CD1c-positive myeloid dendritic cell (primary cell): ENCODE measurements around the gene UBAP1L.
"Not testable (repeated sequence)": the region's sequence is repeated elsewhere in the genome, so short reads cannot be mapped to it uniquely, and the experiment has no call there.

ENCODE experiments used
- DNase-seq: peaks from one replicate; pipeline ENCODE4 v3.0.0-alpha.2; 2016; ENCODE audit errors: extremely low spot score

Gene UBAP1L

DNA sequence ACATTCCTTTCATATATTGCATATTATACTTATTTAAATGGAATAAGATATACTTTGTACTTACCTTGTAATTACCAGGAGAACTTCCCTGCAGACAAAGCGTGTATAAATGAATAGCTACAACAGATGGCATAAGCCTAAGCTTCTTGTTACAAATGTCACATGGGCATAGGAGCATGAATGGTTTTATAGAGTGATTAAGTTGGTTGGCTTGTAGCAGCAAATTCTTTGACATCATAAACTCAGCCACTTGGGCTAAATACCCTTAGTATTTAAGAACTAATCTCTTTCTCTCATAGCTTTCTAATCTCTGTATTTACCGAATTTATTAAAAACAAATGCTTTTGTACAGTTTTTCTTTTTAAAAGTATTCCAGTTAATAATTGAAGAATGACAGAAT, at the start of gene UBAP1L:
Gene UBAP1L (minus strand): TSS at position 115 of the 400 bp plus-strand sequence. CDS start 8,985 bp downstream, outside the sequence.
- DNase-seq = no peak

GRCh38 chr15:65164139-65164538, 49.1 kb upstream of the UBAP1L start:
- no peak for DNase-seq

GRCh38 chr15:65163041-65163440, 48.0 kb upstream of the UBAP1L start:
- no peak for DNase-seq

GRCh38 chr15:65156692-65157091, 41.7 kb upstream of the UBAP1L start:
- DNase-seq = no peak

DNA sequence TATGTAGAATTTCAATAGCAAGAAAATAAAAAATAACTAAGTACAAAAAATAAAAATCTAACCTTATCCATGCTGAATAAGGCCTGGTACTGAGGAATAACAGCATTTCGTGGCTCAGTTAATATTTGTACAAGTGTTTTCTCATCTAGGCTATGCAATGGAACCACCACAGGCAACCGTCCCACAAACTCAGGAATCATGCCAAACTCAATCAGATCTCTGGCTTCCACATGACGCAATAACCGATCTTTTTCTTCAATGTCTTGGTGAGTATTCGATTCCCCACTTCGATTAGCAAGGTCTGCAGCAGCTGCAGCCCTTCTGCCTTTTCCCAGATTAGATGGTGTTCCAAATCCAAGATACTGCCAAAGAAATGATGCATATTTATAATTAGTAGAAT, 39.7 kb upstream of the UBAP1L start:
- no peak for DNase-seq

DNA sequence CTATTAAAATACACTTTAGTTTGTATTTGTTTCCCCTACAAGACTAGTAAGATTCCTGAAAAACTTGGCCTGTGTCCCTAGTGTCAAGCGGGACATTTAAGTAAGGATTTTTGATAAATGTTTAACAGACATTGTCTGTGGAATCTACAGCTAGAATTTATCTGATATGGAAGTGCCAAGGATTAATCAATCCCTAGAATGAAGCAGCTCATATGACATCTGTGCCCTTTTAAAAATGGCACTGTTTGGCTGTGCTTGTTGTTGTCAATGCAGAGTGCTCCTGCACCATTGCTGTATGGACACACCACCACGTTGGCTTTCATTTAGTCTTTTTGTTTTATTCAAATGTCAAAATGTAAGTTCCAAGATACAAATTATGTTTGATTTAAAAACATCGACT, 32.9 kb upstream of the UBAP1L start:
- DNase-seq = no peak

GRCh38 chr15:65146438-65146837, 31.4 kb upstream of the UBAP1L start:
- no peak for DNase-seq

GRCh38 chr15:65138631-65139030, 23.6 kb upstream of the UBAP1L start:
- not testable (repeated sequence) for DNase-seq

- not testable (repeated sequence) for DNase-seq
These were observed 22.9 kb upstream of the UBAP1L start for GRCh38 chr15:65137893-65138292.

- not testable (repeated sequence) for DNase-seq
These were observed 22.1 kb upstream of the UBAP1L start for GRCh38 chr15:65137089-65137488.

DNA sequence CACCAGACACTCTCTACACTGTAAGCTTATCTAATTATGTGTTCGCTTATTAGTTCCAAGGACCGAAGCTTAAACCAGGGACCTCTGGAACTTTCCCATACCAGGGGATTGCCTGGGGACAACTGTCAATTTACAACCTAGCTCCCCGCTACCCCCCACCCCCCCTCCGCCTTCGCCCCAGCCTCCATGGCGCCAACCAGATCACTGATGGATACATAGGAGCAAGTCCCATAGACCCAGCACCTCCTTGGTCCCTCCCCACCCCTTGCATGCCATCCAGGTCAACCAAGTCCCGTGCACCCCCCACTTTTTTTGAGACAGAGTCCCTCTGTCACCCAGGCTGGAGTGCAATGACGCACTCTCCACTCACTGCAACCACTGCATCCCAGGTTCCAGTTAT, 19.5 kb upstream of the UBAP1L start:
- no peak for DNase-seq

GRCh38 chr15:65133548-65134200, 18.7 kb upstream of the UBAP1L start, which contains the start of gene PDCD7:
TSS of gene PDCD7 (minus strand) at chr15:65133808. CDS start at chr15:65133781, 27 bp downstream.
- DNase-seq = peak; percentile 93

- peak; percentile 65 for DNase-seq
These were observed 18.0 kb upstream of the UBAP1L start for GRCh38 chr15:65132878-65133547.

DNA sequence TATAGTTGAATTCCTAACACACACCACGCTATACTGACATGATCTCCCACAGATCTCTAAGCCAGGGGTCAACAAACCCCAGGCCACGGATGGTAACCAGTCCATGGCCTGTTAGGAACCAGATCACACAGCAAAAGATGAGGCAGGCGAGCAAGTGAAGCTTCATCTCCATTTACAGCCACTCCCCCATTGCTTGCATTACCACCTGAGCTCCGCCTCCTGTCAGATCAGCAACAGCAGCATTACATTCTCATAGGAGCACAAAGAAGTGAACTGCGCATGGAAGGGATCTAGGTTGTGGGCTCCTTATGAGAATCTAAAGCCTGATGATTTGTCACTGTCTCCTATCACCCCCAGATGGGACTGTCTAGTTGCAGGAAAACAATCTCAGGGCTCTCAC, 15.9 kb upstream of the UBAP1L start:
- DNase-seq = no peak

GRCh38 chr15:65115542-65115941, 542 bp upstream of the UBAP1L start:
- no peak for DNase-seq

DNA sequence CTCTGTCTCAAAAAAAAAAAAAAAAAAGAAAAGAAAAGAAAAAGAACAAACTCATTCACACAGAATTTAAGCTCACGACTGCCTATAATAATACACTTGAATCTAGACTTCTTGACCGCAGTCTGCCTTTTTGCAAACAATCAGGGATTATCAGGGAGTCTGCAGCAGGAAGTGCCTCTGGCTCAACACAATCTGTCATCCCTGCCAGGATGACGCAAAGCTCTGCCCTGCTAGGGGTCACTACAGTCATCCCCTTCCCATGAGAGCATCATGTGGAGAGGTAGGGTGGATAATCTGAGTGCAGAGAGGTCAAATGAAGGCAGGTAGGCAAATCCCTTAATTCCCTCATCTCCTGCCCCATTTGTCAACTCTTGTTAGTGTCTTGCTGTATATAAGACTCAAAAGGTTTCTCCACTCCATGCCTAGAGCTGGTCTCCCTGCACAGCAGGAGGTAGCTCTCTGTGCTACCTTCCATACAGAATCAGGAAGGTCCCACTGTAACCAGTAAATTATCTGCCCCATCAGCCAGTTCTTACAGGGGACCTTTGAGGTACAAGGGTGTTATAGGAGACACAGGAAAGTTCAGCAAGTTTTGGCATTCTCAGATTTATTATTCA, 4.2 kb downstream of the UBAP1L start:
- DNase-seq = no peak

DNA sequence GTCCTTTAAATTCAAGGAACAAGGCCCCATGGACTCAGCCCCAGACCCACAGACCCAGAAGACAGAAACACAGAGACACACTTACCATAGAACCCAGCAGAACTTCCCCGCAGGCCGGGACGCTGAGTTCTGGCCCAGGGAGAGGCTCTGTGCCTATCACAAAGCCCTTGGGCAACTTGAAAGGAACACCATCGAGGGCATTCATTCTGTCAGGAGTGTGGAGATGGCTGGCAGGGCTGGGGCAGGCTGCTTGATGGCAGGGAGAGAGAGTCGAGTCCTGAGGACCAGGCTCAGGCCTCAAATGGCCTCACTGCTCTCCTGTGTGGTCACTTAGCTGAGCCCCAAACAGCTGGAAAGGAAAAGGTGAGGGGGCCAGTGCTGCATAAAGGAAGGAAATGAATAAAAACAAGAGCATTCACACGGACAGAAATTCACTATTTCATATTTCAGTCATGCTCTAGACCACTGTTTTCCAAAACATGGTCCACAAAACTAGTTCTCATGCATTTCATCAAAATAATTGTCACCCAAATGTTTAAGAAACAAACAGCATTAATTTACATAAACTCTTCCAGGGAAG, 8.9 kb downstream of the UBAP1L start:
- no peak for DNase-seq

- no peak for DNase-seq
These were observed 10.0 kb downstream of the UBAP1L start for GRCh38 chr15:65105038-65105437.

GRCh38 chr15:65102912-65103311, 12.1 kb downstream of the UBAP1L start:
- no peak for DNase-seq

GRCh38 chr15:65101891-65102708, 12.9 kb downstream of the UBAP1L start:
- no peak for DNase-seq

GRCh38 chr15:65101411-65101890, 13.5 kb downstream of the UBAP1L start:
- peak; percentile 65 for DNase-seq

DNA sequence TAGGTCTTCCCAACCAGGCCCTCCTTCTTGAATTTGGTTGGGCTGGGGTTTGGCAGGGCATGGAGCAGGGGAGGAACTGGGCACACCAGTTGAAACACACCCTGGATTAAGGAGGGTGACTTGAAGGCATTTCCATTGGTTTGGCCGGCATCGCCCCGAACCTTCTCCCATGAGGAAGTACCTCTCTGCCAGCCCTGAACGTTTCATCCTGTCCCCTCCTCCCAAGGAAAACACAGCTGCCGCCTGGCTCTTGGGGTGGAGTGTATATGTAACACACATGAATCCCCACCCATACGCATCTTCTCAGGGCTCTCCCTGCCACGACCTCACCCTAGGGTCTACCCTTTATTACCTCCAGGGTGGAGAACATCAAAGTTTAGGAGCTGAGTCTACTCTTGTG, 14.6 kb downstream of the UBAP1L start:
- DNase-seq = no peak
